Caki2 (cell line): ENCODE measurements around the gene NMU. TPM values are rescaled to one million over a fixed set of nuclear protein-coding genes. Genes with fewer than 3 reads are reported as not detected.
"Not testable (repeated sequence)": the region's sequence is repeated elsewhere in the genome, so short reads cannot be mapped to it uniquely, and the experiment has no call there.

Experiments
- DNase-seq: peaks from one replicate; pipeline ENCODE4 v3.0.0-alpha.2; 2015; ENCODE audit warnings: low read depth
- in situ Hi-C: cut with HindIII; loops from 2 replicates; pipeline ENCODE4 v1.10.0; 2016; ENCODE audit warnings: low sequenced_read_pairs, low pct_unique_long_range_greater_than_20kb, mixed read lengths
- total RNA-seq: library from RNA; depleted of rRNA; stranded (reverse); fragments of >200 nt; shearing (Covaris generic); gene quantifications from 2 replicates; pipeline ENCODE4 v1.2.3, GENCODE V29; 2014; ENCODE audit warnings: low replicate concordance

The NMU gene
- total RNA-seq, 1 experiment from 2014 or later, result 5.0 TPM

GRCh38 chr4:55634417-55635128 lies 1.5 kb downstream of the NMU start:
- in situ Hi-C loops, result no loop called here
- no peak for DNase-seq

GRCh38 chr4:55633903-55634302 lies 2.2 kb downstream of the NMU start:
- no peak for DNase-seq
- in situ Hi-C loops, result no loop called here

GRCh38 chr4:55625835-55626234 lies 10.3 kb downstream of the NMU start:
- DNase-seq, result no peak
- in situ Hi-C loops, result no loop called here

- in situ Hi-C loops, DNase-seq: not testable (repeated sequence)
Measured at GRCh38 chr4:55624063-55624462, 12.0 kb downstream of the NMU start.

GRCh38 chr4:55618546-55619143 lies 17.5 kb downstream of the NMU start:
- peak; percentile 18 for DNase-seq

GRCh38 chr4:55617587-55618197 lies 18.4 kb downstream of the NMU start:
- no peak for DNase-seq
- in situ Hi-C loops, result no loop called here

More at GRCh38 chr4:55618546-55619143, 17.5 kb downstream of the NMU start:
- in situ Hi-C loops, result no loop called here

- DNase-seq, result no peak
- in situ Hi-C loops, result no loop called here
Measured at GRCh38 chr4:55615008-55615407, 21.1 kb downstream of the NMU start.

GRCh38 chr4:55613621-55614020 lies 22.5 kb downstream of the NMU start:
- in situ Hi-C loops, result no loop called here
- DNase-seq, result no peak

- in situ Hi-C loops, result no loop called here
- no peak for DNase-seq
Measured at GRCh38 chr4:55612341-55612740, 23.8 kb downstream of the NMU start.

GRCh38 chr4:55611358-55612059 lies 24.6 kb downstream of the NMU start:
- in situ Hi-C loops, result no loop called here
- no peak for DNase-seq

- no peak for DNase-seq
- in situ Hi-C loops, result no loop called here
Measured at GRCh38 chr4:55610381-55610780, 25.7 kb downstream of the NMU start.

- in situ Hi-C loops, result no loop called here
- no peak for DNase-seq
Measured at GRCh38 chr4:55609393-55609866, 26.7 kb downstream of the NMU start.

GRCh38 chr4:55608591-55608990 lies 27.5 kb downstream of the NMU start:
- no peak for DNase-seq
- in situ Hi-C loops, result no loop called here

GRCh38 chr4:55604996-55605395 lies 31.1 kb downstream of the NMU start:
- in situ Hi-C loops, result no loop called here
- DNase-seq, result no peak

- DNase-seq, result no peak
- in situ Hi-C loops, result no loop called here
Measured at GRCh38 chr4:55600640-55601039, 35.5 kb downstream of the NMU start.

- no peak for DNase-seq
- in situ Hi-C loops, result no loop called here
Measured at GRCh38 chr4:55598641-55599040, 37.5 kb downstream of the NMU start.

GRCh38 chr4:55592014-55592413 lies 44.1 kb downstream of the NMU start, which contains the start of gene PDCL2:
PDCL2 (minus strand) TSS chr4:55592245; CDS start chr4:55592109, 136 bp downstream.
- DNase-seq, result no peak
- in situ Hi-C loops, result no loop called here

- in situ Hi-C loops, result no loop called here
- no peak for DNase-seq
Measured at GRCh38 chr4:55588160-55588559, 47.9 kb downstream of the NMU start.

- DNase-seq, in situ Hi-C loops: not testable (repeated sequence)
Measured at GRCh38 chr4:55582773-55583172, 53.3 kb downstream of the NMU start.
